HCT116 (cell line): Measurements from ENCODE around the gene LINS1. TPM values are rescaled to one million over a fixed set of nuclear protein-coding genes. Genes with fewer than 3 reads are reported as not detected.

ENCODE experiments used
- ATAC-seq: fragments of 200-7000 bp; cut with Tn5 transposase; 2 replicates; pipeline ENCODE4 v1.9.1; 2020; ENCODE audit warnings: mild to moderate bottlenecking, moderate library complexity
- BruUV-seq: library from RNA; stranded (reverse); fragments of 400-500 nt; replicated peaks from 2 replicates; lab custom pipeline; 2021; lab: Mats Ljungman, UMichigan
- CTCF ChIA-PET: fragments of 300-600 bp; sonication (Branson Sonifier 250); formaldehyde crosslinking; loops from one replicate; lab custom pipeline; 2021; ENCODE audit warnings: antibody characterized with exemption; lab: Charles Lee
- POLR2A ChIA-PET: fragments of 300-600, 350-600 bp; sonication (Branson Sonifier 250); formaldehyde crosslinking; loops from one replicate; lab custom pipeline; 2021; ENCODE audit warnings: antibody characterized with exemption; lab: Charles Lee
- RAD21 ChIA-PET, 2 experiments: fragments of 300-600 bp; sonication (Branson Sonifier 250); formaldehyde crosslinking; loops; one replicate each; lab custom pipeline; 2023; ENCODE audit warnings: low total read pairs in 2 of 2; ENCODE audit not compliant: uncharacterized antibody in 2 of 2, unreplicated experiment in 2 of 2, low non-redundant PET in 1 of 2; lab: Charles Lee
- DNase-seq: peaks from one replicate; pipeline ENCODE4 v3.0.0-alpha.2; 2010; ENCODE audit warnings: low read depth, low spot score
- H2AFZ ChIP-seq: fragments of 200-600 bp; shearing (Covaris generic), sonication (generic); 2 replicates; pipeline ENCODE4 v1.6.1; 2017; ENCODE audit warnings: low read depth, mixed run types, mixed read lengths, antibody characterized with exemption, low read length; ENCODE audit not compliant: poor library complexity, severe bottlenecking
- H3K27ac ChIP-seq: 2 replicates; pipeline ENCODE4 v1.5.1; 2012; ENCODE audit warnings: low read depth, low read length
- H3K27me3 ChIP-seq: fragments of 200-600 bp; sonication (generic); 2 replicates; pipeline ENCODE4 v1.6.1; 2016; ENCODE audit warnings: mixed run types, low read length, mixed read lengths; ENCODE audit not compliant: insufficient read depth
- H3K36me3 ChIP-seq, 2 experiments: fragments of 200-500 bp in 1 of 2; fragments of 200-600 bp in 1 of 2; sonication (Bioruptor generic) in 1 of 2; sonication (generic) in 1 of 2; 2 replicates each; pipeline versions ENCODE4 v1.5.1 to v1.6.1; 2014 to 2016; ENCODE audit warnings: low read length in 2 of 2, inconsistent platforms in 1 of 2, mixed read lengths in 1 of 2, mixed run types in 1 of 2; ENCODE audit not compliant: insufficient read depth in 2 of 2, control insufficient read depth in 1 of 2
- H3K4me1 ChIP-seq, 2 experiments: fragments of 200-600 bp in 1 of 2; sonication (generic) in 1 of 2; 2 replicates each; pipeline versions ENCODE4 v1.5.1 to v1.6.1; 2012 to 2017; ENCODE audit warnings: low read length in 2 of 2, inconsistent platforms in 1 of 2, mild to moderate bottlenecking in 1 of 2, mixed read lengths in 1 of 2, mixed run types in 1 of 2, moderate library complexity in 1 of 2; ENCODE audit not compliant: insufficient read depth in 2 of 2, control insufficient read depth in 1 of 2
- H3K4me2 ChIP-seq: fragments of 200-600 bp; sonication (generic); 2 replicates; pipeline ENCODE4 v1.6.1; 2017; ENCODE audit warnings: mixed run types, low read length, mixed read lengths
- H3K4me3 ChIP-seq, 2 experiments: fragments of 200-600 bp in 1 of 2; sonication (generic) in 1 of 2; replicated peaks in 1 of 2; 2 replicates each; pipeline ENCODE4 v1.5.1; 2011 to 2016; ENCODE audit warnings: low read length in 2 of 2, control low read depth in 1 of 2, low read depth in 1 of 2, mild to moderate bottlenecking in 1 of 2, mixed read lengths in 1 of 2, mixed run types in 1 of 2
- H3K79me2 ChIP-seq: fragments of 200-600 bp; sonication (generic); 2 replicates; pipeline ENCODE4 v1.6.1; 2017; ENCODE audit warnings: mild to moderate bottlenecking, mixed run types, low read length, moderate library complexity, mixed read lengths; ENCODE audit not compliant: insufficient read depth
- H3K9ac ChIP-seq: fragments of 200-600 bp; sonication (generic); 2 replicates; pipeline ENCODE4 v1.6.1; 2016; ENCODE audit warnings: low read length, mixed read lengths
- H3K9me2 ChIP-seq: fragments of 200-600 bp; sonication (generic), shearing (Covaris generic); 2 replicates; pipeline ENCODE4 v1.6.1; 2017; ENCODE audit warnings: mixed run types, mild to moderate bottlenecking, moderate library complexity; ENCODE audit not compliant: insufficient read depth
- H3K9me3 ChIP-seq, 2 experiments: fragments of 200-500 bp in 1 of 2; fragments of 200-600 bp in 1 of 2; sonication (Bioruptor generic) in 1 of 2; sonication (generic) in 1 of 2; 2 replicates each; pipeline ENCODE4 v1.6.1; 2014 to 2017; ENCODE audit warnings: low read length in 2 of 2, mixed read lengths in 2 of 2, inconsistent platforms in 1 of 2, low read depth in 1 of 2, mild to moderate bottlenecking in 1 of 2, mixed run types in 1 of 2, moderate library complexity in 1 of 2; ENCODE audit not compliant: control insufficient read depth in 1 of 2, insufficient read depth in 1 of 2
- H4K20me1 ChIP-seq: fragments of 200-600 bp; sonication (generic), shearing (Covaris generic); 2 replicates; pipeline ENCODE4 v1.6.1; 2017; ENCODE audit warnings: mixed run types, mild to moderate bottlenecking, moderate library complexity; ENCODE audit not compliant: insufficient read depth
- FOSL1 ChIP-seq: IDR thresholded peaks from 2 replicates; pipeline ENCODE4 v1.6.1; 2012; ENCODE audit warnings: low read depth
- POLR2A ChIP-seq: IDR thresholded peaks from 2 replicates; pipeline ENCODE4 v1.7.0; 2011; ENCODE audit warnings: borderline replicate concordance; ENCODE audit not compliant: insufficient read depth, insufficient read length; ENCODE audit errors: extremely low read depth
- RAD21 ChIP-seq: IDR thresholded peaks from 2 replicates; pipeline ENCODE4 v1.6.1; 2012; ENCODE audit warnings: low read depth, mild to moderate bottlenecking
- SIN3A ChIP-seq: IDR thresholded peaks from 2 replicates; pipeline ENCODE4 v1.6.1; 2012; ENCODE audit warnings: low read depth
- SP1 ChIP-seq: IDR thresholded peaks from 2 replicates; pipeline ENCODE4 v1.6.1; 2012; ENCODE audit warnings: low read depth
- SRF ChIP-seq: IDR thresholded peaks from 2 replicates; pipeline ENCODE4 v1.6.1; 2012; ENCODE audit warnings: low read depth
- TCF7L2 ChIP-seq: IDR thresholded peaks from 2 replicates; pipeline ENCODE4 v1.7.0; 2011; ENCODE audit warnings: borderline replicate concordance, inconsistent platforms; ENCODE audit not compliant: insufficient read depth, insufficient read length; ENCODE audit errors: extremely low read depth
- ZBTB33 ChIP-seq: IDR thresholded peaks from 2 replicates; pipeline ENCODE4 v1.6.1; 2011; ENCODE audit warnings: mild to moderate bottlenecking, low read length, moderate library complexity; ENCODE audit not compliant: insufficient replicate concordance; ENCODE audit errors: extremely low read depth
- intact Hi-C: fragments of 100-400 bp; cut with micrococcal nuclease; formaldehyde crosslinking; loops from 2 replicates; pipeline ENCODE4 v1.10.0; 2022
- total RNA-seq: library from RNA; stranded (reverse); gene quantifications from one replicate; pipeline ENCODE4 v1.2.1, GENCODE V29; 2021; ENCODE audit not compliant: unreplicated experiment

Gene LINS1
- total RNA-seq, 1 experiment from 2014 or later: 14.7 TPM

- Histone ChIP-seq H3K9me2 (no peaks in the 10 kb centered on the region), H2AFZ (no peak overlapping the region), H4K20me1 (no peaks in the 10 kb centered on the region), H3K27me3 (no peaks in the 10 kb centered on the region), H3K4me1 (peaks cover 0 to 14% of the 10 kb centered on the region in 2 experiments; a peak in 2 of 4 replicates), H3K9ac (no peak overlapping the region), H3K9me3 (no peaks in the 10 kb centered on the region), H3K27ac (no peak overlapping the region), H3K36me3 (no peaks in the 10 kb centered on the region), H3K79me2 (peaks cover 59% of the 10 kb centered on the region), H3K4me3 (no peak overlapping the region), H3K4me2 (no peak overlapping the region)
- ChIA-PET RAD21 (no interaction called here), CTCF (interaction anchor here (1.5 kb wide), 1 partner anchor 235 kb away, joined by 4 read pairs; no protein-coding TSS in a partner anchor), POLR2A (no interaction called here)
- TF ChIP-seq FOSL1: no peak
- TF ChIP-seq RAD21: no peak
- TF ChIP-seq SIN3A: no peak
- no peak for TF ChIP-seq POLR2A
- TF ChIP-seq SRF: no peak
- no peak for TF ChIP-seq SP1
- TF ChIP-seq TCF7L2: no peak
- TF ChIP-seq ZBTB33: no peak
- ATAC-seq (no peak), DNase-seq (no peak)
- no TSS peak for BruUV-seq
- intact Hi-C loops: no loop called here
Measured at GRCh38 chr15:100638177-100638730, 36.3 kb upstream of the LINS1 start.
